Measurements from ENCODE around the gene IFIH1.

GRCh38 chr2:162301877-162302276 is 16.6 kb downstream of the IFIH1 start:
- TF ChIP-seq, protein P1, sequence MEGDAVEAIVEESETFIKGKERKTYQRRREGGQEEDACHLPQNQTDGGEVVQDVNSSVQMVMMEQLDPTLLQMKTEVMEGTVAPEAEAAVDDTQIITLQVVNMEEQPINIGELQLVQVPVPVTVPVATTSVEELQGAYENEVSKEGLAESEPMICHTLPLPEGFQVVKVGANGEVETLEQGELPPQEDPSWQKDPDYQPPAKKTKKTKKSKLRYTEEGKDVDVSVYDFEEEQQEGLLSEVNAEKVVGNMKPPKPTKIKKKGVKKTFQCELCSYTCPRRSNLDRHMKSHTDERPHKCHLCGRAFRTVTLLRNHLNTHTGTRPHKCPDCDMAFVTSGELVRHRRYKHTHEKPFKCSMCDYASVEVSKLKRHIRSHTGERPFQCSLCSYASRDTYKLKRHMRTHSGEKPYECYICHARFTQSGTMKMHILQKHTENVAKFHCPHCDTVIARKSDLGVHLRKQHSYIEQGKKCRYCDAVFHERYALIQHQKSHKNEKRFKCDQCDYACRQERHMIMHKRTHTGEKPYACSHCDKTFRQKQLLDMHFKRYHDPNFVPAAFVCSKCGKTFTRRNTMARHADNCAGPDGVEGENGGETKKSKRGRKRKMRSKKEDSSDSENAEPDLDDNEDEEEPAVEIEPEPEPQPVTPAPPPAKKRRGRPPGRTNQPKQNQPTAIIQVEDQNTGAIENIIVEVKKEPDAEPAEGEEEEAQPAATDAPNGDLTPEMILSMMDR (IDR thresholded peaks at IDR 0.05; ENCODE audit: poor library complexity), result no peak
- TF ChIP-seq EZH2phosphoT487 (IDR thresholded peaks at IDR 0.05; ENCODE audit: low read depth, severe bottlenecking, unreplicated experiment), result no peak

All from hepatocyte (in vitro differentiated cells).